Measurements from ENCODE around the gene RIPK3.
A peak's percentile ranks its signal among the peaks of the same experiment; 100 is the strongest.
"Not testable (repeated sequence)": the region's sequence is repeated elsewhere in the genome, so short reads cannot be mapped to it uniquely, and the experiment has no call there.

RIPK3 gene

GRCh38 chr14:24376448-24377070, 36.8 kb upstream of the RIPK3 start:
- no peaks in the 10 kb centered on the region for H3K4me1 Mint-ChIP-seq

GRCh38 chr14:24372701-24373416, 33.1 kb upstream of the RIPK3 start:
- no peak for ATAC-seq
- H3K9me3 Mint-ChIP-seq = no peaks in the 10 kb centered on the region
- peaks cover 6% of the 10 kb centered on the region for H3K27me3 Mint-ChIP-seq
- H3K4me3 Mint-ChIP-seq = no peak overlapping the region
- no peaks in the 10 kb centered on the region for H3K36me3 Mint-ChIP-seq
- H3K4me1 Mint-ChIP-seq = peaks cover 7% of the 10 kb centered on the region
- H3K27ac Mint-ChIP-seq = no peak overlapping the region

More at GRCh38 chr14:24376448-24377070, 36.8 kb upstream of the RIPK3 start:
- no peaks in the 10 kb centered on the region for H3K9me3 Mint-ChIP-seq
- H3K27me3 Mint-ChIP-seq = no peaks in the 10 kb centered on the region
- no peaks in the 10 kb centered on the region for H3K36me3 Mint-ChIP-seq
- no peak overlapping the region for H3K27ac Mint-ChIP-seq
- no peak overlapping the region for H3K4me3 Mint-ChIP-seq
- ATAC-seq = no peak

GRCh38 chr14:24371605-24372004, 31.8 kb upstream of the RIPK3 start:
- not testable (repeated sequence) for H3K4me3 Mint-ChIP-seq, H3K27ac Mint-ChIP-seq, ATAC-seq, H3K36me3 Mint-ChIP-seq, H3K9me3 Mint-ChIP-seq
- peaks cover 13% of the 10 kb centered on the region for H3K27me3 Mint-ChIP-seq
- peaks cover 19% of the 10 kb centered on the region for H3K4me1 Mint-ChIP-seq

GRCh38 chr14:24370748-24371147, 31.0 kb upstream of the RIPK3 start:
- H3K4me3 Mint-ChIP-seq = no peak overlapping the region
- peaks cover 13% of the 10 kb centered on the region for H3K27me3 Mint-ChIP-seq
- no peak overlapping the region for H3K27ac Mint-ChIP-seq
- no peaks in the 10 kb centered on the region for H3K9me3 Mint-ChIP-seq
- no peaks in the 10 kb centered on the region for H3K36me3 Mint-ChIP-seq
- peaks cover 24% of the 10 kb centered on the region for H3K4me1 Mint-ChIP-seq
- no peak for ATAC-seq

- no peak for ATAC-seq
- no peaks in the 10 kb centered on the region for H3K9me3 Mint-ChIP-seq
- H3K36me3 Mint-ChIP-seq = no peaks in the 10 kb centered on the region
- no peak overlapping the region for H3K4me3 Mint-ChIP-seq
- peaks cover 31% of the 10 kb centered on the region for H3K4me1 Mint-ChIP-seq
- peaks cover 16% of the 10 kb centered on the region for H3K27me3 Mint-ChIP-seq
- H3K27ac Mint-ChIP-seq = no peak overlapping the region
Measured at GRCh38 chr14:24369907-24370687, 30.3 kb upstream of the RIPK3 start.

- Mint-ChIP-seq H3K27me3 (peaks cover 19% of the 10 kb centered on the region), H3K4me3 (peak overlapping the region; percentile 29), H3K27ac (peak overlapping the region; percentile 93), H3K36me3 (no peaks in the 10 kb centered on the region), H3K9me3 (no peaks in the 10 kb centered on the region), H3K4me1 (peaks cover 34% of the 10 kb centered on the region)
- ATAC-seq = no peak
Measured at GRCh38 chr14:24369463-24369862, 29.7 kb upstream of the RIPK3 start.

- Mint-ChIP-seq H3K36me3 (no peaks in the 10 kb centered on the region), H3K4me3 (peak overlapping the region; percentile 74), H3K4me1 (peaks cover 34% of the 10 kb centered on the region), H3K27ac (peak overlapping the region; percentile 93), H3K27me3 (peaks cover 19% of the 10 kb centered on the region), H3K9me3 (no peaks in the 10 kb centered on the region)
- ATAC-seq = no peak
Measured at GRCh38 chr14:24368562-24369252, 28.9 kb upstream of the RIPK3 start.

GRCh38 chr14:24368212-24368561, 28.4 kb upstream of the RIPK3 start:
- H3K4me3 Mint-ChIP-seq = peak overlapping the region; percentile 74
- H3K9me3 Mint-ChIP-seq = no peaks in the 10 kb centered on the region
- ATAC-seq = no peak
- H3K27me3 Mint-ChIP-seq = peaks cover 19% of the 10 kb centered on the region
- no peaks in the 10 kb centered on the region for H3K36me3 Mint-ChIP-seq
- peak overlapping the region; percentile 93 for H3K27ac Mint-ChIP-seq
- peaks cover 34% of the 10 kb centered on the region for H3K4me1 Mint-ChIP-seq

GRCh38 chr14:24367514-24368211, 27.9 kb upstream of the RIPK3 start, which contains the start of gene NFATC4:
NFATC4 (plus strand) TSS chr14:24368184; CDS start chr14:24368341, 157 bp downstream.
- Mint-ChIP-seq H3K36me3 (no peaks in the 10 kb centered on the region), H3K27me3 (peaks cover 19% of the 10 kb centered on the region), H3K9me3 (no peaks in the 10 kb centered on the region), H3K4me3 (peak within 1 kb of the TSS; percentile 74), H3K27ac (peak within 1 kb of the TSS; percentile 93), H3K4me1 (peaks cover 34% of the 10 kb centered on the region)
- ATAC-seq = no peak

GRCh38 chr14:24366721-24367513, 27.1 kb upstream of the RIPK3 start:
- Mint-ChIP-seq H3K27ac (peak overlapping the region; percentile 93), H3K36me3 (no peaks in the 10 kb centered on the region), H3K4me1 (peaks cover 34% of the 10 kb centered on the region), H3K9me3 (no peaks in the 10 kb centered on the region), H3K4me3 (peak overlapping the region; percentile 74), H3K27me3 (peaks cover 19% of the 10 kb centered on the region)
- ATAC-seq = peak; percentile 93

- H3K27me3 Mint-ChIP-seq = peaks cover 19% of the 10 kb centered on the region
- peak overlapping the region; percentile 74 for H3K4me3 Mint-ChIP-seq
Measured at GRCh38 chr14:24366413-24366720, 26.6 kb upstream of the RIPK3 start.

GRCh38 chr14:24365600-24366412, 26.0 kb upstream of the RIPK3 start:
- peak overlapping the region; percentile 70 for H3K4me3 Mint-ChIP-seq
- H3K9me3 Mint-ChIP-seq = no peaks in the 10 kb centered on the region
- H3K27ac Mint-ChIP-seq = peak overlapping the region; percentile 93
- H3K27me3 Mint-ChIP-seq = peaks cover 19% of the 10 kb centered on the region
- peaks cover 34% of the 10 kb centered on the region for H3K4me1 Mint-ChIP-seq
- H3K36me3 Mint-ChIP-seq = no peaks in the 10 kb centered on the region
- peak; percentile 60 for ATAC-seq

More at GRCh38 chr14:24366413-24366720, 26.6 kb upstream of the RIPK3 start:
- H3K27ac Mint-ChIP-seq = peak overlapping the region; percentile 93
- peak; percentile 0 for ATAC-seq
- no peaks in the 10 kb centered on the region for H3K9me3 Mint-ChIP-seq
- no peaks in the 10 kb centered on the region for H3K36me3 Mint-ChIP-seq
- peaks cover 34% of the 10 kb centered on the region for H3K4me1 Mint-ChIP-seq

- no peak for ATAC-seq
- Mint-ChIP-seq H3K36me3 (no peaks in the 10 kb centered on the region), H3K27ac (no peak overlapping the region), H3K4me1 (peaks cover 34% of the 10 kb centered on the region), H3K9me3 (no peaks in the 10 kb centered on the region), H3K4me3 (no peak overlapping the region), H3K27me3 (peaks cover 19% of the 10 kb centered on the region)
Measured at GRCh38 chr14:24364841-24365240, 25.1 kb upstream of the RIPK3 start.

Measured in stimulated activated memory B cell treated with anti-CD40 and anti-IgM and Interleukin-4, amounts not matched to agents 10 μg/mL and 1 μg/mL and 100 μg/mL, for 72 hours (primary cell).